GM19463 (cell line): ENCODE measurements around the gene FGFR1OP2.
"Not testable (repeated sequence)": the region's sequence is repeated elsewhere in the genome, so short reads cannot be mapped to it uniquely, and the experiment has no call there.

Experiments
- ATAC-seq: cut with Tn5 transposase; IDR thresholded peaks from one replicate; pipeline ENCODE4 v1.9.1; 2021; ENCODE audit warnings: mild to moderate bottlenecking, moderate library complexity; ENCODE audit not compliant: unreplicated experiment

FGFR1OP2 gene

GRCh38 chr12:26937863-26938700 is at the start of gene FGFR1OP2, which contains the start of gene INTS13:
Gene FGFR1OP2 (plus strand): TSS chr12:26938470. CDS start chr12:26954159, 15,689 bp downstream.
Gene INTS13 (minus strand): TSS chr12:26937981. CDS start chr12:26936803, 1,178 bp downstream.
- ATAC-seq: peak; percentile 84

- ATAC-seq: no peak
Observed at GRCh38 chr12:26890784-26891183, 47.5 kb upstream of the FGFR1OP2 start.

- ATAC-seq: no peak
Observed at GRCh38 chr12:26891704-26892103, 46.6 kb upstream of the FGFR1OP2 start.

- no peak for ATAC-seq
Observed at GRCh38 chr12:26895672-26896071, 42.6 kb upstream of the FGFR1OP2 start.

- no peak for ATAC-seq
Observed at GRCh38 chr12:26896913-26897312, 41.4 kb upstream of the FGFR1OP2 start.

- not testable (repeated sequence) for ATAC-seq
Observed at GRCh38 chr12:26903396-26903795, 34.9 kb upstream of the FGFR1OP2 start.

- no peak for ATAC-seq
Observed at GRCh38 chr12:26906024-26906423, 32.2 kb upstream of the FGFR1OP2 start.

- ATAC-seq: no peak
Observed at GRCh38 chr12:26906704-26907103, 31.6 kb upstream of the FGFR1OP2 start.

GRCh38 chr12:26918321-26919215 is 19.7 kb upstream of the FGFR1OP2 start:
- no peak for ATAC-seq

GRCh38 chr12:26919216-26919555 is 19.1 kb upstream of the FGFR1OP2 start:
- ATAC-seq: no peak

GRCh38 chr12:26921886-26922285 is 16.4 kb upstream of the FGFR1OP2 start:
- no peak for ATAC-seq

GRCh38 chr12:26928661-26929060 is 9.6 kb upstream of the FGFR1OP2 start:
- ATAC-seq: no peak

- no peak for ATAC-seq
Observed at GRCh38 chr12:26929590-26929989, 8.7 kb upstream of the FGFR1OP2 start.

- no peak for ATAC-seq
Observed at GRCh38 chr12:26935636-26936378, 2.5 kb upstream of the FGFR1OP2 start.

- ATAC-seq: no peak
Observed at GRCh38 chr12:26936559-26937442, 1.5 kb upstream of the FGFR1OP2 start.

GRCh38 chr12:26937443-26937862 is 817 bp upstream of the FGFR1OP2 start:
- no peak for ATAC-seq

GRCh38 chr12:26938701-26939062 is 412 bp downstream of the FGFR1OP2 start:
- ATAC-seq: peak; percentile 10

GRCh38 chr12:26939192-26939832 is 1.0 kb downstream of the FGFR1OP2 start:
- ATAC-seq: no peak

GRCh38 chr12:26939953-26940352 is 1.7 kb downstream of the FGFR1OP2 start:
- ATAC-seq: no peak
